ENCODE measurements around the gene CABP7. TPM values are rescaled to one million over a fixed set of nuclear protein-coding genes. Genes with fewer than 3 reads are reported as not detected.

Gene CABP7
- total and polyA plus RNA-seq, 2 experiments from 2014 or later: 0.16 TPM; not detected in 1

- no peaks in the 10 kb centered on the region for H3K79me2 ChIP-seq
- no peak overlapping the region for H2AFZ ChIP-seq
- no peaks in the 10 kb centered on the region for H4K20me1 ChIP-seq (ENCODE audit: insufficient read depth, poor library complexity, severe bottlenecking)
- H3K9me3 ChIP-seq (ENCODE audit: low read depth): no peaks in the 10 kb centered on the region
- no peak for DNase-seq (ENCODE audit: low spot score)
- H3K27ac ChIP-seq: no peak overlapping the region
- H3K27me3 ChIP-seq: no peaks in the 10 kb centered on the region
- TF ChIP-seq EZH2phosphoT487 (IDR thresholded peaks at IDR 0.05; ENCODE audit: low read depth, severe bottlenecking, unreplicated experiment) (no peak), CTCF (IDR thresholded peaks at IDR 0.05; ENCODE audit: poor library complexity) (no peak), EZH2 (IDR thresholded peaks at IDR 0.05; ENCODE audit: borderline replicate concordance) (no peak)
- no peaks in the 10 kb centered on the region for H3K9me2 ChIP-seq (replicated peaks; ENCODE audit: insufficient read depth)
- no peaks in the 10 kb centered on the region for H3K36me3 ChIP-seq (replicated peaks; ENCODE audit: insufficient read depth, low read depth)
- peaks cover 6% of the 10 kb centered on the region for H3K4me1 ChIP-seq (ENCODE audit: insufficient read depth)
- 97% methylated on average over 33 of the region's 33 CpGs for WGBS (ENCODE audit: low lambda C conversion rate, missing lambda C conversion rate)
- no peak overlapping the region for H3K4me2 ChIP-seq
- H3K4me3 ChIP-seq: no peak overlapping the region
Observed at GRCh38 chr22:29695129-29695926, 24.5 kb upstream of the CABP7 start.

- no peak for DNase-seq (ENCODE audit: low spot score)
- peaks cover 13% of the 10 kb centered on the region for H3K27me3 ChIP-seq
- no peak overlapping the region for H3K27ac ChIP-seq
- no peak overlapping the region for H3K4me3 ChIP-seq
- no peaks in the 10 kb centered on the region for H3K9me2 ChIP-seq (replicated peaks; ENCODE audit: insufficient read depth)
- WGBS (ENCODE audit: low lambda C conversion rate, missing lambda C conversion rate): 95% methylated on average over 16 of the region's 16 CpGs
- H3K4me2 ChIP-seq: no peak overlapping the region
- TF ChIP-seq CTCF (IDR thresholded peaks at IDR 0.05; ENCODE audit: poor library complexity) (no peak), EZH2phosphoT487 (IDR thresholded peaks at IDR 0.05; ENCODE audit: low read depth, severe bottlenecking, unreplicated experiment) (no peak), EZH2 (IDR thresholded peaks at IDR 0.05; ENCODE audit: borderline replicate concordance) (no peak)
- H3K79me2 ChIP-seq: no peaks in the 10 kb centered on the region
- no peak overlapping the region for H2AFZ ChIP-seq
- H3K9me3 ChIP-seq (ENCODE audit: low read depth): no peaks in the 10 kb centered on the region
- no peaks in the 10 kb centered on the region for H3K36me3 ChIP-seq (replicated peaks; ENCODE audit: insufficient read depth, low read depth)
- peaks cover 9% of the 10 kb centered on the region for H3K4me1 ChIP-seq (ENCODE audit: insufficient read depth)
- H4K20me1 ChIP-seq (ENCODE audit: insufficient read depth, poor library complexity, severe bottlenecking): no peaks in the 10 kb centered on the region
Observed at GRCh38 chr22:29697853-29698598, 21.8 kb upstream of the CABP7 start.

GRCh38 chr22:29700206-29700899 is 19.4 kb upstream of the CABP7 start:
- DNase-seq (ENCODE audit: low spot score): no peak
- Histone ChIP-seq H2AFZ (no peak overlapping the region), H3K27me3 (peaks cover 22% of the 10 kb centered on the region), H3K36me3 (replicated peaks; ENCODE audit: insufficient read depth, low read depth) (no peaks in the 10 kb centered on the region), H3K4me3 (no peak overlapping the region), H3K9me2 (replicated peaks; ENCODE audit: insufficient read depth) (no peaks in the 10 kb centered on the region), H3K9me3 (ENCODE audit: low read depth) (no peaks in the 10 kb centered on the region), H4K20me1 (ENCODE audit: insufficient read depth, poor library complexity, severe bottlenecking) (no peaks in the 10 kb centered on the region), H3K27ac (no peak overlapping the region), H3K4me2 (no peak overlapping the region), H3K79me2 (no peaks in the 10 kb centered on the region), H3K4me1 (ENCODE audit: insufficient read depth) (peaks cover 9% of the 10 kb centered on the region)
- 73% methylated on average over 19 of the region's 19 CpGs for WGBS (ENCODE audit: low lambda C conversion rate, missing lambda C conversion rate)
- TF ChIP-seq EZH2 (IDR thresholded peaks at IDR 0.05; ENCODE audit: borderline replicate concordance) (no peak), CTCF (IDR thresholded peaks at IDR 0.05; ENCODE audit: poor library complexity) (no peak), EZH2phosphoT487 (IDR thresholded peaks at IDR 0.05; ENCODE audit: low read depth, severe bottlenecking, unreplicated experiment) (no peak)
